Vagina (tissue), 2 donors: ENCODE measurements around the gene HIRA. TPM values are rescaled to one million over a fixed set of nuclear protein-coding genes. Genes with fewer than 3 reads are reported as not detected.

Experiments used
- DNase-seq, 2 donors: peaks; one replicate each; pipeline ENCODE4 v3.0.0-alpha.2; 2017; ENCODE audit errors: extremely low spot score in 2 of 2
- H3K27ac ChIP-seq: fragments of 200-600 bp; sonication (generic); one replicate; pipeline ENCODE4 v1.5.1; 2019
- H3K27me3 ChIP-seq: fragments of 200-600 bp; sonication (generic); one replicate; pipeline ENCODE4 v1.5.1; 2019
- H3K36me3 ChIP-seq, 2 donors: fragments of 200-600 bp; sonication (generic); one replicate each; pipeline ENCODE4 v1.5.1; 2017 to 2019
- H3K4me1 ChIP-seq: fragments of 200-600 bp; sonication (generic); one replicate; pipeline ENCODE4 v1.5.1; 2019
- H3K4me3 ChIP-seq, 2 donors: fragments of 200-600 bp; sonication (generic); 1 replicate in 1 of 2; 2 replicates in 1 of 2; pipeline ENCODE4 v1.5.1; 2016 to 2019
- H3K9me3 ChIP-seq: fragments of 200-600 bp; sonication (generic); one replicate; pipeline ENCODE4 v1.5.1; 2019
- POLR2A ChIP-seq, 2 donors: fragments of 450-650 bp; IDR thresholded peaks; one replicate each; pipeline ENCODE4 v1.6.1; 2017; ENCODE audit warnings: antibody characterized with exemption in 2 of 2, mild to moderate bottlenecking in 2 of 2, moderate library complexity in 2 of 2
- POLR2AphosphoS5 ChIP-seq, 2 donors: sonication (generic); formaldehyde crosslinking; IDR thresholded peaks; one replicate each; pipeline ENCODE4 v1.9.0; 2017; ENCODE audit warnings: antibody characterized with exemption in 2 of 2, mild to moderate bottlenecking in 2 of 2, low read depth in 1 of 2; ENCODE audit not compliant: insufficient read depth in 1 of 2
- intact Hi-C: fragments of 100-400 bp; cut with DNase I; formaldehyde crosslinking; loops from one replicate; pipeline ENCODE4 v1.15.1; 2023
- total RNA-seq: library from RNA; depleted of rRNA; stranded (reverse); fragments of >200 nt; gene quantifications from one replicate; pipeline ENCODE4 v1.2.3, GENCODE V29; 2016
- TF ChIP-seq, protein P1 (sequence below), 3 experiments: fragments of 450-650 bp in 2 of 3; fragments of 200-600 bp in 1 of 3; sonication (generic) in 1 of 3; IDR thresholded peaks; one replicate each; pipeline ENCODE4 v1.5.1; 2017 to 2019; ENCODE audit warnings: antibody characterized with exemption in 3 of 3, mild to moderate bottlenecking in 2 of 3, moderate library complexity in 2 of 3

Gene HIRA
- total RNA-seq, 1 donor from 2014 or later, result 13.5 TPM

DNA sequence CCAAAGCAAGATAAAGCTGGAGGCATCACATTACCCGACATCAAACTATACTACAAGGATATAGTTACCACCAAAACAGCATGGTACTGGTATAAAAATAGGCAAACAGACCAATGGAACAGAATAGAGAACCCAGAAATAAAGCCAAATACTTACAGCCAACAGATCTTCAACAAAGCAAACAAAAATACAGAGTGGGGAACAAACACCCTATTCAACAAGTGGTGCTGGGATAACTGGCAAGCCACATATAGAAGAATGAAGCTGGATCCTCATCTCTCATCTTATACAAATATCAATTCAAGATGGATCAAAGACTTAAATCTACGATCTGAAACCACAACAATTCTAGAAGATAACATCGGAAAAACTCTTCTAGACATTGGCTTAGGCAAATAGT is 90.0 kb downstream of the HIRA start:
- Histone ChIP-seq H3K4me1 (no peaks in the 10 kb centered on the region), H3K27me3 (no peaks in the 10 kb centered on the region), H3K9me3 (peaks cover 12% of the 10 kb centered on the region), H3K27ac (no peak overlapping the region), H3K36me3 (peaks cover 5 to 52% of the 10 kb centered on the region in 2 donors), H3K4me3 (no peak overlapping the region)
- no peak for TF ChIP-seq POLR2AphosphoS5 (IDR thresholded peaks at IDR 0.05; ENCODE audit: insufficient read depth in 1 of 2, low read depth in 1 of 2)
- TF ChIP-seq, protein P1, sequence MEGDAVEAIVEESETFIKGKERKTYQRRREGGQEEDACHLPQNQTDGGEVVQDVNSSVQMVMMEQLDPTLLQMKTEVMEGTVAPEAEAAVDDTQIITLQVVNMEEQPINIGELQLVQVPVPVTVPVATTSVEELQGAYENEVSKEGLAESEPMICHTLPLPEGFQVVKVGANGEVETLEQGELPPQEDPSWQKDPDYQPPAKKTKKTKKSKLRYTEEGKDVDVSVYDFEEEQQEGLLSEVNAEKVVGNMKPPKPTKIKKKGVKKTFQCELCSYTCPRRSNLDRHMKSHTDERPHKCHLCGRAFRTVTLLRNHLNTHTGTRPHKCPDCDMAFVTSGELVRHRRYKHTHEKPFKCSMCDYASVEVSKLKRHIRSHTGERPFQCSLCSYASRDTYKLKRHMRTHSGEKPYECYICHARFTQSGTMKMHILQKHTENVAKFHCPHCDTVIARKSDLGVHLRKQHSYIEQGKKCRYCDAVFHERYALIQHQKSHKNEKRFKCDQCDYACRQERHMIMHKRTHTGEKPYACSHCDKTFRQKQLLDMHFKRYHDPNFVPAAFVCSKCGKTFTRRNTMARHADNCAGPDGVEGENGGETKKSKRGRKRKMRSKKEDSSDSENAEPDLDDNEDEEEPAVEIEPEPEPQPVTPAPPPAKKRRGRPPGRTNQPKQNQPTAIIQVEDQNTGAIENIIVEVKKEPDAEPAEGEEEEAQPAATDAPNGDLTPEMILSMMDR (IDR thresholded peaks at IDR 0.05), result no peak
- TF ChIP-seq POLR2A (IDR thresholded peaks at IDR 0.05), result no peak
- intact Hi-C loops, result no loop called here
- no peak for DNase-seq

DNA sequence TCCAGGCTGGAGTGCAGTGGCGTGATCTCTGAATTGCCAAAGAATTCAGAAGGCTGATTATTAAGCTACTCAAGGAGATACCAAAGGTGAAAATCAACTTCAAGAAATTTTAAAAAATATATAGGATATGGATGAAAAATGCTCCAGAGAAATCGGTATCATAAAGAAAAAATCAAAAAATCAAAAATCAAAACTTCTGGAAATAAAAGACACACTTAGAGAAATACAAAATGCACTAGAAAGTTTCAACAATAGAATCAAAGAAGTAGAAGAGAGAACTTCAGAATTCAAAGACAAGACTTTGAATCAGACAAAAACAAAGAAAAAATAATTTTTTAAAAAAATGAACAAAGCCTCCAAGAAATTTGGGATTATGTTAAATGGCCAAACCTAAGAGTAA is 94.4 kb downstream of the HIRA start:
- DNase-seq, result no peak
- H3K4me3 ChIP-seq, result no peak overlapping the region
- H3K27ac ChIP-seq, result no peak overlapping the region
- H3K4me1 ChIP-seq, result no peaks in the 10 kb centered on the region
- H3K36me3 ChIP-seq, result peaks cover 0 to 76% of the 10 kb centered on the region in 2 donors
- intact Hi-C loops, result no loop called here
- no peak for TF ChIP-seq POLR2AphosphoS5 (IDR thresholded peaks at IDR 0.05; ENCODE audit: insufficient read depth in 1 of 2, low read depth in 1 of 2)
- TF ChIP-seq POLR2A (IDR thresholded peaks at IDR 0.05), result no peak
- TF ChIP-seq, protein P1 (IDR thresholded peaks at IDR 0.05), result no peak
- H3K27me3 ChIP-seq, result no peaks in the 10 kb centered on the region
- peaks cover 25% of the 10 kb centered on the region for H3K9me3 ChIP-seq

- DNase-seq, result no peak
- H3K4me1 ChIP-seq, result no peaks in the 10 kb centered on the region
- TF ChIP-seq, protein P1 (IDR thresholded peaks at IDR 0.05), result no peak
- TF ChIP-seq POLR2A (IDR thresholded peaks at IDR 0.05) (no peak), POLR2AphosphoS5 (IDR thresholded peaks at IDR 0.05; ENCODE audit: insufficient read depth in 1 of 2, low read depth in 1 of 2) (no peak)
- H3K27me3 ChIP-seq, result no peaks in the 10 kb centered on the region
- no peak overlapping the region for H3K4me3 ChIP-seq
- peaks cover 0 to 83% of the 10 kb centered on the region in 2 donors for H3K36me3 ChIP-seq
- peaks cover 25% of the 10 kb centered on the region for H3K9me3 ChIP-seq
- no peak overlapping the region for H3K27ac ChIP-seq
- intact Hi-C loops, result no loop called here
Observed at GRCh38 chr22:19336133-19337075, 95.1 kb downstream of the HIRA start.

DNA sequence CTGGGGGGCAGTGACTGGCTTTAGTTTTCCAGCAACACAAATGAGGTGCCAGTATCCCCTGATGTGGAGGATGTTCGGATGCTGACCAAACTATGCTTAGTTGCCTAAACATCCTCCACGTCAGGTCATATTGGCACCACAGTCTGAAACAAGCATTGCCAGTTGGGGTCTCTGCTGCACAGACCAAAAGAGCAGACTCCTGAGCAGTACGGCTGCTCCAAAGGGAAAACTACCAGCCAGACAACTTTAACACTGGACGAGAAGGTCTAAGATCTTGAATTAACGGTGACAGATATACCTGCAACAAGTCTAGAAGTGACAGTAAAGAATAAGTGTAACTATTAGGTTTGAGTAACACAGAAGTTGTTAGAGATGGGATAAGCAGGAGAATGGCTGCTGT is 99.6 kb downstream of the HIRA start:
- Histone ChIP-seq H3K36me3 (peaks cover 5 to 89% of the 10 kb centered on the region in 2 donors), H3K4me3 (no peak overlapping the region), H3K27me3 (no peaks in the 10 kb centered on the region), H3K27ac (no peak overlapping the region), H3K4me1 (no peaks in the 10 kb centered on the region), H3K9me3 (peaks cover 14% of the 10 kb centered on the region)
- DNase-seq, result no peak
- TF ChIP-seq POLR2A (IDR thresholded peaks at IDR 0.05), result no peak
- no peak for TF ChIP-seq POLR2AphosphoS5 (IDR thresholded peaks at IDR 0.05; ENCODE audit: insufficient read depth in 1 of 2, low read depth in 1 of 2)
- TF ChIP-seq, protein P1 (IDR thresholded peaks at IDR 0.05), result no peak
- intact Hi-C loops, result no loop called here

GRCh38 chr22:19331474-19331873 is 100.1 kb downstream of the HIRA start:
- no peaks in the 10 kb centered on the region for H3K4me1 ChIP-seq
- TF ChIP-seq, protein P1 (IDR thresholded peaks at IDR 0.05), result no peak
- TF ChIP-seq POLR2A (IDR thresholded peaks at IDR 0.05) (no peak), POLR2AphosphoS5 (IDR thresholded peaks at IDR 0.05; ENCODE audit: insufficient read depth in 1 of 2, low read depth in 1 of 2) (no peak)
- intact Hi-C loops, result no loop called here
- H3K9me3 ChIP-seq, result peaks cover 14% of the 10 kb centered on the region
- H3K4me3 ChIP-seq, result no peak overlapping the region
- no peak for DNase-seq
- H3K27me3 ChIP-seq, result no peaks in the 10 kb centered on the region
- H3K36me3 ChIP-seq, result peaks cover 5 to 84% of the 10 kb centered on the region in 2 donors
- no peak overlapping the region for H3K27ac ChIP-seq
